Spleen (tissue), 3 donors: ENCODE results near the gene SMIM35.

Experiments used
- POLR2A ChIP-seq, 3 donors: fragments of 450-650 bp; IDR thresholded peaks; one replicate each; pipeline ENCODE4 v1.5.1; 2017; ENCODE audit warnings: antibody characterized with exemption in 3 of 3, mild to moderate bottlenecking in 1 of 3
- POLR2AphosphoS5 ChIP-seq, 3 donors: sonication (generic); formaldehyde crosslinking; IDR thresholded peaks; one replicate each; pipeline ENCODE4 v1.5.1; 2017; ENCODE audit warnings: antibody characterized with exemption in 3 of 3

DNA sequence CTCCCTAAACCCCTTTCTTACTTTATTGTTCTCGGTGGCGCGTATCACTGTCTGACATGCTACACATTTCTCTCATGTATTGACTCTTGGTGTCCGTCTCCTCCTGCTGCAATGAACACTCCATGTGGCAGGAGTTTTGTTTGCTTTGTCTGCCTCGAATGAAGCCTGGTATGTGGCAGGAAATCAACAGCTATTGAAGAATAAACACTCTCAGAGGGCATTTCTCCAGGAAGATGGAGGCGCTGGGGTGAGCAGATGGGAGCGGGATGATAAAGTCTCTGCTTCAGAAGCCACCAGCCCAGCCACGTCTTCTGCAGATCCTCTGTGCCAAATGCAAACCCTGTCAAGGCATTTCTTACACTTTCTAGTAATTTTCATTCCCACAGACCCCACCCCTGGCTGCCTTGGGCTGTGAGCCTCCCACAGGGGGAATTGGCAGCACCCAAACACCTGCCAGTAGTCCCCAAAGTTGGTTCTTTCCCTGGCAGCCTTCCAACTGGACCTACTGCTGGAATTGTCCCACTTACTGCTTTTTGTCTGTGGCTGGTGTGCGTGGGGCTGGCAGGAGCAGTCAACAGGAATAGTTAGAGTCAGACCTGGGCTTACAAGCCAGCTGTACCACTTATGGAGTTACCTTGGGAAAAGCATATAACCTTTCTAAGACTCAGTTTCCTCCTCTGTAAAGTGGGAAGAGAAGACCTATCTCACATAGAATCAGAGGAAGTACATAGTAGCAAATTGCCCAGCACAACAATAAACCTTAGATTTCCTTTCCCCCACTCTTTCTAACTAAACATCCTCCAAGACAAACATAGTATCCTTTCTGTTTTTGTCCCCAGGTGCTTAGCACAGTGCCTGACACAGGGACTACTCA, 113.9 kb downstream of the SMIM35 start:
- TF ChIP-seq POLR2AphosphoS5 (IDR thresholded peaks at IDR 0.05) (no peak), POLR2A (IDR thresholded peaks at IDR 0.05) (no peak)
